DMS53 treated with DMSO at 0.1 percent for 48 hours (cell line): ENCODE data around the gene PFN1.

Experiments
- DNase-seq: peaks from one replicate; lab custom pipeline; 2025; ENCODE audit not compliant: unreplicated experiment; lab: John Stamatoyannopoulos, UW

PFN1 gene

DNA sequence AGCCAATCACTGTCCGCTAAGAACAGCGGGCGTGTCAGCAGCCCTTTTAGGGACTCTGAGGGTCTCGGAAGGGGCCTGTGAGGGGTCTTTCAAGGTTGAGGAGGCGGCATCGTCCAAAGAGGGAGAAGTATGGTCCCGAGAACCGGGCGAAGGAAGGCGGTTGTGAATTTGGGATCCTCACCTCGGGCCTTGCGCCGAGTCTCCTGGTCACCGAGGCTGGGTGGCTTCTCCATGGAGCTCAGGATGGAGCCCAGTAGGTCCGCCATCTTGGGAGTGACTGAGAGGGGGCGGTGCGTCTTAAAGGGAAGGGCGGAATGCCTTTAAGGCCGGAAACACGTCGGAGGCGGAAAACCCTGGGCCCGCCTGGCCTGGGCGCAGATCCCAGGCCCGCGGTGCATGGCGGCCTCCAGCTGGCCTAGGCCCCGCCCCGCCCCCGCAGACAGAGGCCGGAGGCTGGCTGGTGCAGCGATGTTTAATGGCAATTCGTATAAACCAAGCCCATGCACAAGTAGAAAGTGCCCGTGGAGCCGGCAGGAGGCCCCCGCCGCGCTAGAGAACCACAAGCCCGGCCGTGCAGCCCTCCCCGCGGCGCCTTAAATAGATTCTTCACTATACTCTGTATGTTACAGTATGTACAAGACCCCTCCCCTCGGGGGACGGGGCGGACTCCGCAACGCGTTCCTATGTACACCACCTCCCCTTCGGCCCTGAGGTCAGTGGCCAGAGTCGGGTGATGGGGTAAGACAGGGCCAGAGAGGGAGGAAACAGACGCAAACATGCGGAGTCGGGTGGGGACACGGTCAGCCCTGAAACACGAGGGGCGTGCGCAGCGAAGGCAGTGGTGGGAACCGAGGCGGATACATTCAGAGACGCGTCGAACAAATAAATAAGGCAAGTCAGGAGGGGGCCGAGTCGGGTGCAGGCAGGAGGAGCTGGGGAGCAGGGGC is 19.5 kb upstream of the PFN1 start, which contains the start of gene SPAG7:
SPAG7 (minus strand) TSS at position 279 of the 947 bp plus-strand sequence; CDS start at position 266, 13 bp downstream.
- peak; percentile 83 for DNase-seq

DNA sequence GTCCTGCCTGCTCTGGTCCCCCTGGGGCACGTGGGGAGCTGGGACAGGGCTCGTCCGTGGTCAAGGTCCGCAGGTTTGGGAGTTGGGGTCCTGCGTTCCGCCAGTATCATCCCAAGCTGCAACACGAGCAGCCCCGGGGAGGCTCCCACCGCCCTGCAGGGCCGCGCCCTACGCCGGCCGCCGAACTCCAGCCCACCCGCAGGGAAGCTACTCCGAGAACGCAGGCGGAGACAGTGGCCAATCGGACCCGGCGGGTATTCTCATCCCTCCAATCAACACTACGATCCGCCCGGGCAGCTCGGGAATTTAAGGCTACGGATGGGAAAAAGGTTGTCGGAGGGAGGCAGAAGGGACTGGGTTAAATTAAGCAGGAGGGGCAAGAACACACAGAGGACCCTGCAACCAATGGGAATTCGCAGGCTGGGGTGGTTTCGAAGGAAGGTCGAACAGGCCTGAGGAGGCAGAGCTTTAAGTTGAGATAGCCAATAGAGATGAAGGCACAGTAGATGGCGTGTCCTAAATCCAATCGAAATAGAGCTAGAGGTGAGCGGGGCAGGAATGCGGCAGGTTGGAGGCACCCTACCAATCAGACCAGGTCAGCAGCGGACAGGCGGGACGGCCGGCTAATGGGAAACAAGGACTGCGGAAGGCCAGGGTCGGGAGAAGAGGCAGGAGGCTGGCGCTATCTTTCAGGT is 18.7 kb upstream of the PFN1 start:
- peak; percentile 94 for DNase-seq

- no peak for DNase-seq
Measured at GRCh38 chr17:4965311-4965986, 17.1 kb upstream of the PFN1 start.

DNA sequence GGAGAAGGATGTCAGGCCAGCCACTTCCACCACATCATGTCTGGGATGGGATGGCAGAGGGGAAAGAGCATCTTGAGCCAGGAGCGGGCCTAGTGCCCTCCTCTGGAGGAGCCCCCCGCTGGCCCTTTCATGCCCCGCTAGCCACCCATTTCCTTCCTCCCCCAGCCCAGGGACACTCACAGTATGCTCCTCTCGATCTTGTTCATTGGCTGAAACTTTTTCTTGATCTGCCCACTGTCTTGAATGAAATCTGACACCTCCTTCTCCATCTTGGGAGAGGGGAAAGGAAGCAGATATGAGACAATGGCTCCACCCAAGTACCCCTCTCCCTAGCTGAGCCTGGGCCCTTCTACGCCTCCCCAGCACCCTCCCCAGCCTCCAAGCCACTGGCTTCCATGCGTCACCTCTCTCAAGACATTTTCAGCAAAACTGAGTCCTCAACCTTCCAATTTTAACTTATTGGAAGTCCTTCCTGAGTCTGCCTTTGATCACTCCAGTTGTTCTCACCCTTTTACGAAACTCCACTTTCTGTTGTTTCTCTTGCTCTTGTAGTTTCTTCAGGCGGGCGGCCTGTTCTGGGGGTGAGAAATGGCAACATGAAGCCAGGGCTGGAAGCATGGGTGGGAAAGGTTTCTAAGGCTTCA is 12.1 kb upstream of the PFN1 start:
- no peak for DNase-seq

DNA sequence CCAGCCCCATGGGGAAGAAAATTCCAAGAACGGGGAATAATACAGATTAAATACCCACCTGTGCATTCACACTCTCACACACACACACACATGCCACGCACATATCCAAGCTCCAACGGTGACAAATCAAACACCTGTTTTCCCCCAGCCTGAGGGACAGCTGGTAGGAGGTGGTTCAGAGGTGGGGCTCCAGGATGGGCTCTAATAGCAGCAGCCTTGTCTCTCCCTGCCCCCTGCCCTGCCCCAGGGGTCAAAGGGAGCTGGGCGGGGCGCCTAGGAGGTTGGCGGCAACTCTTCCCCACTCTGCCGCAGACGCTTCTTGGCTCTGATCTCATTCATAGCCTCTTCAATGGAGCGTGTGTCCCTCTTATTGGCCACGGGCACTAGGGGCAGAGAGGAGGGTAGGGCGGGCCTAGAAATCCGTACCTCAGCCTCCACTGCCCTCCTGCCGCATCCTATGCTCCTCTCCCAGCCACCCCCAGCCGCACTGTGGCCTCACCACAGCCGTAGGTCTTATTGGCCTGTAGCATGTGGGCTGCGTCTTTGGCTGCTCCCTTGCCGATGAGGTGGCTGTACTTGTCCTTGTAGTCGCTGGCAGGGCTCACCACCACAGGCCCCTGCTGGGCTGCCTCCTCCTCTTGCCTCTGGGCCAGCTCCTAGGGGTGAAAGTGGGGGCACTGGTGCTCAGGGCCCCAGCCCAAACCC is 11.1 kb upstream of the PFN1 start:
- no peak for DNase-seq

DNA sequence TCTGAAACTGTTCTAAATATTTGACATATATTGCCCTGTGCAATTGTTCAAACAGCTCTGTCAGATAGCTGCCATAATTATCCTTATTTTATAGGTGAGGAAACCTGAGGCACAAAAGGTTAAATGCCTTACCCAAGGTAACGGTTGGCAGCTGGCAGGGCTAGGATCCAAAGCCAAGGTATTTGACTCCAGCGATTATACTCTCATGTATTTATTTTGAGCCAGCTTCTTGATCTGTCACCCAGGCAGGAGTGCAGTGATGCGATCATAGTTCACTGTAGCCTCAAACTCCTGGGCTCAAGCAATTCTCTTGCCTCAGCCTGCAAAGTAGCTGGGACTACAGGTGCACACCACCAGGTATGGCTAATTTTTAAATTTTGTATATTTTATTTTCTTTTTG is 9.8 kb upstream of the PFN1 start:
- no peak for DNase-seq

DNA sequence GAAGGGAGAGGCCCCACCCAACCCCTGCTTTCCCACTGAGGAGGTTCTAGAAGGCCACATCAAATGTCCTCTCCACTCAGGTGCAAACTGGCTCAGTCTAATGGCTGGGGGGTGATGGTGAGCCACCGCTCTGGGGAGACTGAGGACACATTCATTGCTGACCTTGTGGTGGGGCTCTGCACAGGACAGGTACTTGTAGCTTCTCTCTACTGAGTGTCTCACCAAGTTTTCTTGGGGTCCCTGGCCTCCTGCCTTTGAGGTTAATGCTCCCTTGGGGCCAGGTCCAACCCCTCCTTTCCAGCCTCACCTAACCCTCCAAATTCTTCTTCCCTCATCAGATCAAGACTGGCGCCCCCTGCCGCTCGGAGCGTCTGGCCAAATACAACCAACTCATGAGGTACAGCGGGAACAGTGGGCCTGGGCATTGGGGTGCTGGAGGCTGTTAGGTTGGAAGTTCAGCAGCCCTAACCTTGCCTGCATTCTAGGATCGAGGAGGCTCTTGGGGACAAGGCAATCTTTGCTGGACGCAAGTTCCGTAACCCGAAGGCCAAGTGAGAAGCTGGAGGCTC is 8.2 kb upstream of the PFN1 start:
- DNase-seq: no peak

DNA sequence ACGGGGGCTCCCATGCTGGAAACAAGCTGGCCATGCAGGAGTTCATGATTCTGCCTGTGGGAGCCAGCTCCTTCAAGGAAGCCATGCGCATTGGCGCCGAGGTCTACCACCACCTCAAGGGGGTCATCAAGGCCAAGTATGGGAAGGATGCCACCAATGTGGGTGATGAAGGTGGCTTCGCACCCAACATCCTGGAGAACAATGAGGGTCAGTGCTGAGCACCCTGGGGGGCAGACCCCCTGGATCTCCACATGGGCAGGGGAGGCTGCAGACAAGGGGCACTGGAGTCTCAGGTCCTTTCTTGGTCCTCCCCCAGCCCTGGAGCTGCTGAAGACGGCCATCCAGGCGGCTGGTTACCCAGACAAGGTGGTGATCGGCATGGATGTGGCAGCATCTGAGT is 6.8 kb upstream of the PFN1 start:
- no peak for DNase-seq

DNA sequence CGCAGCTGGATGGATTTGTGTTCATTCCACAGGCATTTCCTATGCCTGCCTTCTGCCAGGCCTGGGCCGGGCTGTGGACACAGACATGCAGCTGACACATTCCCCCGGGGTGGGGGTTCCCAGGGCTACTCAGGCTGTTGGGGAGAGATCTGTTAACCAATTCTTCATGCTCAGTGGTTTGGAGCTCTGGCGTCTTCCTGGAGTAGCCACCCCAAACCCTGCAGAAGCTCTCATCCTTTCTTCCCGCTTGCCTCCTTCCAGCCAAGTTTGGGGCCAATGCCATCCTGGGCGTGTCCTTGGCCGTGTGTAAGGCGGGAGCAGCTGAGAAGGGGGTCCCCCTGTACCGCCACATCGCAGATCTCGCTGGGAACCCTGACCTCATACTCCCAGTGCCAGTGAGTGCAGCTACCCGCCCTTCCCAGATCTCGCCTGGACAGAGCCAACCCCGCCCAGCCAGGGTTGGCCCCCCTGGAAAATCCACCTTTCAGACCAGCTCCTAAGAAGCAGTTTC is 5.2 kb upstream of the PFN1 start:
- DNase-seq: no peak

DNA sequence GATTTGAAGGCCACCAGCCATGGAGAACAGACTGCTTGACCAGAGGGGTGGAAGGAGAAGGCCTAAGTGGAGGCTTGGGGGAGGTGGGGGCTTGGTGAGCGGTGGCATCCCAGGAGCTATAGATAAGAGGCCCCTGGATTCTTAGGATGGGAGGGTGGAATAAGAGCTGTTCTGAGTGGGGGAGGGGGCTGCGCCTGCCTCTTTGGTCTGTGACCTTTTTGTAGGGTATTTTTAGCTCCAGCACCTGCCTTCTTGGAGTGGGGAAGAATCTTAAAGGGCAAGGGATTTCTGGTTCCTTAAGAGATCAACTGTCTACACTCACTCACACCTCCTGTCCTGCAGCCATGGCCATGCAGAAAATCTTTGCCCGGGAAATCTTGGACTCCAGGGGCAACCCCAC is 3.2 kb upstream of the PFN1 start:
- DNase-seq: no peak

DNA sequence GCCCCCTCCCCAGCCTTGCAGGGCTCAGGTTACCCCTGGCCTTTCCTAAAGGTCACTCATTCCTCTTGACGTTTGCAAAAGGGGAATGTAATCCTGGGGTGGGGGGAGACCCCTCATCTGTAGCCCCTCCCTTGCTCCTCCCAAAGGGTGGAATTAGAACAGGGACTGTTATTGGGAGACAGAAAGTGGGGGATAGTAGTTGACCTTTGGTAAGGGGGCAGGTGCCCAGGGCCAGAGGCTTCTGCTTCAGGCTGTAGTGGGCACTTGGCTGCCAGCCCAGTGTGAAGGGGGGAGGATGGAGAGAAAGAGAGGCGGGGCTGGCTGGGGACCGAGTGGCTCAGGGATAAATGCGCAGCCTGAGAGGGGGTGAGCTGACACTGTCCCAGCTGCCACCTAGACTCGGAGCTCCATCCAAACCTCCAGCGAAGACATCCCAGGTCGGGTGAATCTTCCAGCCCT is 2.4 kb upstream of the PFN1 start, which contains the start of gene ENO3:
ENO3 (plus strand) TSS at position 374 of the 459 bp plus-strand sequence. CDS start 711 bp downstream, outside the sequence.
- DNase-seq: no peak

DNA sequence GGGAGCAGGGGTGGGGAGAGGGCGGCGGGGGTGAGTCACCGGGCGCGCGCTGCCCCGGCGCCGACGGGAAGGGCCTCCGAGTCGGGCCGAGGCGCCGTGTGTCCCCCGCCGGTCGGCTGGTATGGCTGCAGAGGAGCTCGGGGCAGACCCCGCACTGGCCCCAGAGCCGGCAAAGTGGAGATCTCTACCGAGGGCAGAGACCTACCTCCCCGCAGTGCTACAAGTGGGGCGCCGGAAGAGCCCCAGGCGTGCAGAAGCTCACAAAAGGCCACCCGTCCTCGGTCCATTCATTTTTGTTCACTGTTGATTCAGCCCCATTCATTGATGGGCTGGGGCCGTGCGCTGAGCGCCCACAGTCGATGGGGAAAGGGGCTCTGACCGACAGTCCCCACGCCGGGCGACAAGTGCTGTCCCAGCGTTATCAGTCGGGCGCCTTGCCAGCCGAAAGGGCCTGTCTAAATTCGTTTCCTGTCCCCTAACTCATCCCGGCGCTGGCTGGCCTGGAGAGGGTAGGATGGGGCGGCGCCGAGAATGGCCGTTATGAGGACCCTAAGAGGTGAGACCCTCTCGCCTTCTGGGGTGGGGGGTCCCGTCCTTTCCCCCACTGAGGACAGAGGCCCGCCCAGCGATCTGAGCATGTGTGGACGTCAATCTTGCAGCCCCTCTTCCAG is 1.9 kb upstream of the PFN1 start:
- DNase-seq: peak; percentile 45

DNA sequence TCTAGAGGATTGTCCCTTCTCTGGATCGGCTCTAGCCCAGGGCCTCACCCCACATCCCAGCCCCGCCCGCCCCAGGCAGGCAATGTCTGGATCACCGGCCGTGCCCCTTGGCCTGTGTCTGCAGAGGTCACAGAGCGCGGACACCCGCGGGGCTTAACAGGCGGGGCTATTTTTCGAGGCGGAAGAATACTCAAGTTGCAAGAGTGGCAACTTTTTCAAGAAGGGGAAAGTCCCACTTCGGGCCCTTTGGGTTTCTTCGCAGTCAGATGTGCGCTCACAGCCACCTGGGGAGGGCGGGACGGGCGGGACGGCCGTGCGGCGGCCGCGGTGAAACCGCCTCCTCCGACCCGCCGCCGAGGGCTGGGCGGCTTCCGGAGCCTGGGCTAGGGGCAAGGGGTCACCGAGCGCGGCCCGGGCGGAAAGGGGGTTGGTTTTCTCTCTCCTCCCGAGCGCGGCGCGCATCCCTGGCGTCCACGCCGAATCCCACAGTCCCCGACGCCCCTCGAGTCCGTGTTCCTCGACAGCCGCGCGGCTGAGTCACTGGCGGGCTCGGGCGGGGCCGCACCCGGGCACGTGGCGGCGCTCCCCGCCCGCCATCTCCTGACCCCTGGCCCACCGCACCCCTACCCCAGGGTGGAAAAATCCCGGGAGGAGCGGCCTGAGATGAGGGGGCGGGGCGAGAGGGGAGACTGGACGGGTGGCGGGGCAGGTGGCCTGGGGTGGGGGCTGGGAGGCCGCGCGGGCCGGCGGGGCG is 1.2 kb upstream of the PFN1 start:
- peak; percentile 45 for DNase-seq

DNA sequence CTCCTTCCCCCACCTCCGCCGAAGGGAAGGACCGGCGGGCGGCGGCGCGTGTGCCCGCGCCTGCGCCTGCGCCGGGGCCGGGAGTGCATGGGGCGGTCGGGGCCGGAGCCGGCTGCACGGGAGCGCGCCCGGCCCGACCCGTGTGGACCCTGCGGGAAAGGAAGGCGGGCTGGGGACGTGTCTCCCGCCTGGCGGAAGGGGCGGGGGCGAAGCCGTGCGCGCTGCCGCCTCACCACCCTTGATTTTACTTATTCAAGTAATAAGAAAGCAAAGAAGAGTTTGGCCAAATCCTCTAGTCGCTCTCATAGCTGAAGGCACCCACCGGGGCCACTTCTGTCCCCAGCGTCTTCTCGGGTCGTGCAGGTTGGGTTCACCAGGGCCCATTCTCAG is 596 bp upstream of the PFN1 start:
- peak; percentile 79 for DNase-seq

DNA sequence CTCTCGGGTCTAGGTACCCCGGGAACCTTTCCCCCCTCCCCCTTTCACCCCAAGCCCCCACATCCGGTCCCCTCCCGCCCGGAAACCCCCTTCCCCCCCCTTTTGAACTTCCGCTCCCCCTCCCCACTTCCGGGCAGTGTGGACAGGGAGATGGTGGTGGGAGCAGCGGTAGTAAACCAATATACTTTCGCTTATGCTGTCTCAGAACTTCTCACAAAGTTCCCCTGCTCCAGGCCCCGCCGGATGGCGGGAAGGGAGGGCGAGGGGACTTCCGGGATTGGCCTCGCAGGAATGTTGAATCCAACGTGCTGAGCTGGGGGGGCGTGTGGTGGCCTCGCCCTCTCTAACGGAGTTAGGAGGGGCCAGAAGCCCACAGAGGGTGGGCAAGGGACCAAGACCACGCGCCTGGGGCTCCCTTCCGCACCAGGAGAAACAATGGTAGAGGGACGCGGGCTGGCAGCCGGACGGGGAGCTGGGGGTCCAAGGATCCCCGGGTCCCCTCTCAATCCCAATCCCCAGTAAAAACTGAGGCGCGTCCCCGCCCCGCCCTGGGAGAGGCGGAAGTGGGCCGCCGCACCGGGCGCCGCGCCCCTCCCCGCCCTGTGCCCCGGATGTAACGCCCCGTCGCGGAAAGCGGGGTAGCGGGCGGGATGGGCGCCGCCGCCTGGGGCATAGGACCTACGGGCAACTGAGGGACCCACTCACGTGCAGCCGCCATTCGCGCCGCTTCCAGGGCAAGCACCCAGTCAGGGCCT is 742 bp downstream of the PFN1 start:
- no peak for DNase-seq

DNA sequence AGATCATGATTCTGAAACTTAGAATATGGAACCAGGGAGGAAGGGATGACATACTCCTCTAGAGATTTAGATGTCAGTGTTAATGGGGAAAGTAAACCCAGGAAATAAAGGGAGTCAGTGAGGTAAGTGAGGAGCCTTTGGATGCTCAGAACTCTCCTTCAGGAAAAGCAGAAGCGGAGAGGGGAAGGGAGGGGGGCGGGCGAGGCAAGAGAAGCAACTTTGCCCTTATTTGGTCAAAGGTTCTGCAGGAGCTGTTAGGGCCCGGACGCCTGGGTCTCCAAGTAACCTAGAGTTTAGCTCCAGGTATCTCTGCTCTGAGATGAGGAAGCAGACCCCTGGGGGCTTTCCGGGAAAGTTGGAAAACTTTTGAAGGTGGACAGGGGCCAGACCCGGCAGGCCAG is 1.3 kb downstream of the PFN1 start:
- no peak for DNase-seq

- no peak for DNase-seq
Measured at GRCh38 chr17:4946312-4946976, 1.9 kb downstream of the PFN1 start.
